DMS79 (cell line): ENCODE data around the gene CYP26B1.
A peak's percentile ranks its signal among the peaks of the same experiment; 100 is the strongest.

ENCODE experiments used
- DNase-seq: peaks from one replicate; lab custom pipeline; 2025; lab: John Stamatoyannopoulos, UW

CYP26B1 gene

DNA sequence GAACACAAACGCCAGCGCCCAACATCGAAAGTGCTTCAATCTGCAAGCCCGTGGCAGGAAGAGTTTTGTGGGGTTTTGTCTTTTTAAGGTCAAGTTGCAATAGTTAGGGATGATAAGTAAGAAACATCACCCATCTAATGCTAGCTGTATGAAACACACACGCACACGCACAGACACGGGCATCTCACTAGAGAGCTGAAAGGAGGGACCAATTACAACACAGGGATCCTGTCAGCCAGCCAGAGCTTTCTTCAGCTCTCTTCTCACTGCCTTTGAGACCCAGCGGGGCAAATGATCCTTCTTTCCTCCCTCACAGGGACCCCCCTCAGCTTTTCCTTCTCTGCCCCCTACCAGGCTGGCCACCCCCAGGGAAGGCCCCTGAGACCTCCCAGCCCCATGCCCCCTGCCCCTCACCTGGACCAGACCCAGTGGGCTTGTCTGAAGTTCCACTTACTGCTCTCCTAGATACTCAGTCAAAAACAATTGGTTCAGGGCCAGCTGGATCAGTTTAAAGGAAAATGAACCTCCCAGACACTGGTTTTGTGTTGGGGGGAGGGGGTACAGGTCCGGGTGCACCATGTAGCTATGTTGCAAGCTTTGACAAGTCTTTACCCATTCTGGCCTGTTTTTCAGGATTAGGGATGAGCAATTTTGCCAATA, 17.9 kb downstream of the CYP26B1 start:
- no peak for DNase-seq

DNA sequence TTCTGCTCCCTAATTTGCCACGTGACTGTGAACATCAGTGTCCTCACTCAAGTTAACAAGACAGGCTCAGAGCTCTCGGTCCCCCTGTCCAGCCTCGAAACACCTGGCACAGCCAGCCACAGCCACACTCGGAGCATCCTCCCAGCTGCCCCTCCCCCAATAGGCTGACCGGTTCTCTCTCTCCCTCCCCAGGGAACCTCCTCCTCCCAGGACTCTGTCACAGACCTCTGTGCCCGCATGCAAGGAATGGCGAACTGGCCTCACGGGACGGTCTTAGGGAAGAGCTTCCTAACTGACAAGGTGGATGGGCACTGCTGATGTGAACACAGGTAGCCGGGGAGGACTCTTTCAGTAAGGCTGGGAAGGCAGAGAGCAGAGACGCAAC, 18.8 kb downstream of the CYP26B1 start:
- DNase-seq: no peak

DNA sequence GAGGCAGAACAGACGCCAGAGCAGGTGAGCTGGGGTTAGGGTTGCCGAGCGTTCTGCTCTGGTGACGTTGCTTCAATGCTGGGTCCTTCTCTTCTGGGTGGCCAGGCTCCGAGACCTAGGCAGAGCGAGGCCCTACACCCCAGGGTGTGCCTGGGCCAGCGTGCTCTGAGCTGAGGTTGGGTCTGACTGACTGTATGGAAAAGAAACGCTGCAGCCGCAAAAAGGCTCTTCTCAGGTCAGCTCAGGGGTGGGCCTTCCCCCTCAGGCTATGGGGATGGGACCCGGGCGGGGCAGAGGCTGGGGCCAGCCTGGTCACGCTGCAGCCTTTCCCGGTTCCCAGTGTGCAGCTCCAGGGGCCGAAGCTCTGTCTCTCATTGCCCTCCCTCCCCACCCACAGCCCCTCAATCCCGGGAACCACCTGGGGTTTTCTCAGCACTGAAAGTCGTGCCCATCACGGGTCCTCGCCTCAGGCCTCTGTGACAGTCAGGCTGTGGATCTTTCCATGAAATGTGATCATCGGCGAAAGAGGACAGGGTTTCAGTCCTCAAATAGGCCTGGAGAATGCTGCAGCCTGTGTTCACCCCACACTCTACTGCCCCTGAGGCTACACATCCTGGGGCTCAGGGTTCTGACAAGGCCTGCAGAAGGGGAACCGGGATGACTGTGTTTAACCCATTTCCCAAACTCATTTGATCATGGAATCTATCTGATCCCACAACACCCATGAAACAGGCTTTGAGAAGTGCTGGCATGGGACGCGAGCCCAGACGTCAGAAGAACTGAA, 19.4 kb downstream of the CYP26B1 start:
- DNase-seq: no peak

DNA sequence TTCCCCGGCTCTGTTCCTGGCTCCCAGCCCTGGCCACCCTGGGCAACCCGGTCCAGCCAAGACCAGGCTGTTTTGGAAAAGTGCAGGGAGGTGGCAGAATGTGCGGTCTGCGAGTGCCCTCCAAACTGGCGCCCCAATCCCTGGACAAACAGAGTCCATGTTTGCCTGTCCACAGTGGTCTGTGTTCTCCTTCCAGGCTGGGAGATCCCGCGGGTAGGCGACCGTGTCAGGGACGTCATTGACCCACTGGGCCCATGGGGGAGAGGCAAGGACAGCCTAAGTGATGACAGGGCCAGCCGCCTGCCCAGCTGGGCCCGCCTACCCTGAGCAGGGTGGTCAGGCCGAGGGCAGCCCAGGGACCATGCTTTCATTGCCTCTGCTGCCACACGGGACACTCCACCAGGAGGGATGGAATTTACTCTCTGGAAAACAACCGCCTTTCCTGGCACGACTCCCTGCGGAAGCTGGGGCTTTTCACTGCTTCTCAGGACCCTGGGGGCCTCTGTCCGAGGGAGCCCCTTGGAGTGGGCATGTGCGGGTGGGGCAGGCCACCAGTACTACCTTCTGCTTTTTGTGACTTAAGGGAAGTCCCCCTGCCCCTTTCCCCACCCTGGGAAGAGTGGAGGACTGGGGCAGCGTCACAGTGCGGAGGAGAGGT, 20.1 kb downstream of the CYP26B1 start:
- no peak for DNase-seq

DNA sequence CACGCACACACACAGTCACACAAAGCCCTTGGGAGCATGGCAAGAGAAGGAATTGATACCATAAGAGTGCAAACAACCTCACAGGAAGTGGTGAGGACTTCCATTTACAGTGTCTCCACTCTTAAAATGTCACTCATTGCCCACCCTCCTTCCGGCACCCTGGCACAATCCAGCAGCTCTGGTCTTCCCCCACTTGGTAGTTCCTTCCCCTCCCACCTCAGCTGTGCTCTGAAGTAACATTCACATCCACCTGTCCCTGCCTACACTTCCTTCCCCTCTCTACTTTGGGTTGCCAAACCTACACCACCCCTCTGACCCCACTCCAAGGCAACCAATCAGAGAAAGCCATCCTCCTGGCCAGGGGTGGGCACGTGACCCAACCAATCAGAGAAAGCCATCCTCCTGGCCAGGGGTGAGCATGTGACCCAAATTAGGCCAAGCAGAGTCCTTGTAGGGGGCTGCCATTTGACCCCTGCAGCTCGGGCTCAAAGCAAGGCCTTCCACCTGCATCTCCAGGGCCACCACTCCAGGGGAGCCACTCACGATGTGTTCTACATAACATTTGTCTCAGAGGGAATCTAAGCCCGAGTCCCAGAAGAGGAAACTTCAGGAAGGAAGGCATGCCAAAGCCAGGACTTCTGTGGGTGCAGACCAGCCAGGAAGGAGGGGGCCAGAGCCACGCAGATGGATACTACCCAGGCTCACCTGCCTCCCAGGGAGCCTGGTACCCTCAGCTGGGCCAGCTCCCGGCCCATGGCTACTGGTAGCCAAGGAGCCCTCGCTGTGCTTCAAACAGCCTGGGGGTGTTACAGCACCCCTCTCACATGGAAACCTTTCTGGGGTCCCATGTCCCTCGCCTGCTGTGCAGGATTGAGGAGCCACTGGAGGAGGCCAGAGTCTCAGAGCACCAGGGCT, 21.2 kb downstream of the CYP26B1 start:
- DNase-seq: no peak

DNA sequence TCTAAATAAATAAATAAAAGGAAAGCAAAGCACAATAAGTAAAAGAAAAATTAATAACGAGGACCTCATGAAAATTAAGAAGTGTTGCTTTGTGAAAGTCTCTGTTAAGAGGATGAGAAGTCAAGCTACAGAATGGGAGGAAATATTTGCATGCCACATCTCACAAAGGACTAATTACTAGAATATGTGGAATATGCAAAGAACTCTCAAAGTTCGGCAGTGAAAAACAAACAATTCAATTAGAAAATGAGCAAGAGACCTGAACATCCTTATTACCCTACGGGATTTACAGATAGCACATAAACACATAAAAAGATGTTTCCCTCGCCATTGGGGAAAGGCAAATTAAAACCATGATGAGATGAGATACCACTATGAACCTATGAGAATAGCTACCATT, 23.3 kb downstream of the CYP26B1 start:
- DNase-seq: no peak

DNA sequence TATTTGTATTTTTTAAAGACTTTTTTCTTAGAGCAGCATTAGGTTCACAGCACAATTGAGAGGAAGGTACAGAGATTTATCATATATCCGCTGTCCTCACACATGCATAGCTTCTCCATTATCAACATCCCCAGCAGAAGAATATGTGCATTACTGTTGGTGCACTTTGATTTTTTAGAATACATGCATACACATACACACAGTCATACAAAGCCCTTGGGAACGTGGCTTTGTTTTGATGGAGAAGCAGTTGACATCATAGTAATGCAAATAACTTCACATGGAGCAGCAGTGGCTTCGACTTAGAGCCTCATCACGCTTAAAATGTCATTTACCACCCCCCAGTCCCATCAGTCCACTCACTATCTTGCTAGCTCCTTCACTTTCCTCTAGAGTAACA, 26.5 kb downstream of the CYP26B1 start:
- no peak for DNase-seq

DNA sequence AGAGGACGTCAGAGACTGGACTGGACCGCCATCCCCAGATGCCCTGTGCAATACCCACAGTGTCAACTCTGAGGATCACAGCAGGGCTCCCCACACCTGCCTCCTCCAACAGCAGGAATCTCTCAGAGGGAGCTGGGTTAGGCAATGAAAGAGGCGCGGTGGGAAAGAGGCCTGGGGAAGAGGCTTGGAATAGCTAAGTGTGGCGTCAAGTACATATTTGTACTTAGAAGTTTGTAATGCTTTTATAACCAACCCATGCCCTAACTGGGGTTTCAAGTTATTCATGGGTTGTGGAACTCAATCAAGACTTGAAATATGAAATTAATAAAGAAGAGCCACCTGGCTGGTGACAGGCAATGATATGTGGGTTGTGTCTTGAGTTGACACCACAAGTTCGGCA, 28.7 kb downstream of the CYP26B1 start:
- no peak for DNase-seq

DNA sequence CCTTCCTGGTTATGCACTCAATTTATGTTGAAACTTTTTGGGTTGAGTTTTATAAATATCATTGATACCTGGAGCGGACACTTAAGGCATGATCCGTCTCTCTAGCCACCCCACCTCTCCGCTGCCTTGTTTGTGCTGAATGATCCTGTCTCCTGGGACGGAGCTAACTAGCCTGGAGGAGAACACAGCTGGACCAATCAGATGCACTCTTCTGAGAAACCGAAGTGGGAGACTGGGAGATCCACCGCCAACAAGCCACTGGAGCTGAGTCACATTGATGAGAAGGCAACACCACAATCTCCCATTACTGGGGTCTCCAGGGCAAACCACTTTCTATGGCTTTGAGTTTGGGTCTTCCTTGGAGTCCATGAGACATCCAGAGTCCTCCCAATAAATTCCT, 29.3 kb downstream of the CYP26B1 start:
- DNase-seq: no peak

DNA sequence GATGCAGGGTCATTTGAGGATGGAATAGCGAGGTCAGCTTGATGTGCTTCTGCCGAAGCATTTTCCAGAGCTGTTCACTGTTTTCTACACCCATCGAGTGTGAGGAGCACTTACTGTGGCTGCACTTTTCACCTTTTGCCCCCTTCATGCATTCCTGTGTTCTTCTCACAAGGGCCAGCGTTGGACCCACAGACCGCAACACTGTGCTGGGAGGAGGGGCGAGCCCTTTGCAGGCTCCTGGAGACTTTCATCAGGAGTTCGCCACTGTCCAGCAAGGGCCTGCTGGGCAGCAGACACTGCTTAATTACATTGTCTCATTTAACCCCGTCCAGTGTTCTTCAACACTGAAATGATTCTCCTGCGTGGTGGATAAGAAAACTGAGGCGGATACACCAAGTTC, 29.9 kb downstream of the CYP26B1 start:
- DNase-seq: no peak

DNA sequence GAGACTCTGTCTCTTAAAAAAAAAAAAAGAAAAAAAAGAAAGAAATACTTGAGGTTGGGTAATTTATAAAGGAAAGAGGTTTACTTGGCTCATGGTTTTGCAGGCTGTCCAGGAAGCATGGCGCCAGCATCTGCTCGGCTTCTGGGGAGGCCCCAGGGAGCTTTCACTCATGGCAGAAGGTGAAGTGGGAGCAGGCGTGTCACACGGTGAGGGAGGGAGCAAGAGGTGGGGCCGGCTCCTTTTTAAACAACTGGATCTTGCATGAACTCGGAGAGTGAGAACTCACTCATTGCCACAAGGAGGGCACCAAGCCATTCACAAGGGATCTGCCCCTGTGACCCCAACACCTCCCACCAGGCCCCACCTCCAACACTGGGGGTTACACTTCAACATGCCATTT, 30.6 kb downstream of the CYP26B1 start:
- DNase-seq: no peak

DNA sequence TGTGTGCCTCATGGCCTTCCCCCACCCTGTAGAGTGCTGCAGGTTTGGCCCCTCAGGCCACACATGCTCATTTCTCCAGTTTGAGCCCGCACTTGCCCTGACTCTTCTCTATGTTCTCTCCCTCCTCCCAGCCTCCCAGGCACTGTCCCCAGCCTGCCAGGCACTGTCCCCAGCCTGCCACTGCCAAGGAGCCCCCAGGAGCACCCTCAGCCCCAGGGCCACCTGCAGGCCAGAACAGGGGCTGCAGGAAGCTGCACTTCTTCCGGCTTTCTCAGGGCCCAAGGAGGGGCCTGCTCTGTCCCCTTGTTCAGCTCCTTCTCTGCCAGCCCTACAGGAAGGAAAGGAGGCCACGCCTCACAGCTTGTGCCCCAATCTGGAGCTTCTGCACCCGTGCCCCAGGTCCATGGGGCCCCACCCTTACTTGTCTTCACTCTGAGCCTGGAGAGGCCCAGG, 31.6 kb downstream of the CYP26B1 start:
- peak; percentile 62 for DNase-seq

DNA sequence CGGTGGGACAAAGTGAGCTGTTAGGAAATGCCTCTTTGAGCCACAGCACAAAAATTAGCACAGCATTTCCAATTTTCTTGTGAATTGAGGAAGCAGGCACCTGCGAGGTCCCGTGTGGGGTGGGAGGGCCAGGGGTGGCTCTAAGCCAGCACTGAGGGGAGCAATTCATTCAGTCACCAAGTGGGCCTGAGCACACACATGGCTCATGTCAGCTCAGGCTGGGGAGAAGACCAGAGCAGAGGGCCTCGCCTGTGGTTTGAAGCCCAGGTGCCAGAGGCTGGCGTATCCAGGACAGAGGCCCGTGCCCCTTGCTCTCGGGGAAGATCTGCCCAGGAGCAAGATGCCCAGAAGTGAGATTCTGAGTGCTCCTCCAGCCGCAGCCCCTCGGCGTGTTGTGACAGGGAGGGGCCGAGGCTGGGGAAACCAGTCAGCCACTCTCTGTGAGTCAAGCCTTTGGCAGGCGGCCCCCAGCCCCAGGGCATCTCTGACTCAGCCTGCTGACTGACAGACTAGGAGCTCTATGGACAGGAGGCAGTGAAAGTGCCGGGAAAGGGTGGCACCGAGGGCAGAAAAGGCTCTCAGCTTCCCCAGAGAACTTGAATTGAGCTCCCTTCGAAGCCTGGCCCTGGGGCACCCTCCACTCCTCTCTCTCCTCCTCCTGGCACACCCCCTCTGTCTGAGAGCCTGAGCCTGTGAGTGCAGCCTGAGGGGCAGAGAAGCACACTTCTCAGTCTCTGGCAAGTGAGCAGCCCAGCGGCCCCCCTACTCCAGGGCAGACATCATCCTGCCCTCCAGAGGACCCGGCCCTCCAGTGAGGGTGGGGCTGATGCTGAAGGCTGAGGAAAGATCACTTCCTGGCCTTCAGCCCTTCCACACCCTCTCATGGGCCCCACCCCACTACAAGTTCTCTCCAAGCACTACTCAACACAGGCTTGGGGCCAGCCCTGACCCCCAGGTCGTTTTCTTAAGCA, 32.3 kb downstream of the CYP26B1 start:
- peak; percentile 79 for DNase-seq

DNA sequence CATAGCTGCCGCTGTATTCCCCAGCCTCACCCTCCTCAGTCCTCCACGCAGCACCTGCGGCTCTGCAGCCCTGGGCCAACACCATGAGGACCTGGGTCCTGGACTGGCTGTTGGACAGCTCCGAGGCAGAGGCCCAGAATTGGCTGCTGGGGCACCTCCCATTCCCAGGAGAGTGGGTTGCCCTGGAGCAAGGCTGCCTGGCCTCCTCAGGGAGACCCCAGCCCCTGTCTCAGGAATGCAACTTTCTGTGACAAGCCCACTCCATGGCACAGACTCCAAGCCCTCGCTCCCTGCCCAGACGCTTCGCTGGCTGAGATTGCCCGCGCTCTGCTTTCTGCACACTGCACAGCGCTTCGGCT, 33.0 kb downstream of the CYP26B1 start:
- no peak for DNase-seq

DNA sequence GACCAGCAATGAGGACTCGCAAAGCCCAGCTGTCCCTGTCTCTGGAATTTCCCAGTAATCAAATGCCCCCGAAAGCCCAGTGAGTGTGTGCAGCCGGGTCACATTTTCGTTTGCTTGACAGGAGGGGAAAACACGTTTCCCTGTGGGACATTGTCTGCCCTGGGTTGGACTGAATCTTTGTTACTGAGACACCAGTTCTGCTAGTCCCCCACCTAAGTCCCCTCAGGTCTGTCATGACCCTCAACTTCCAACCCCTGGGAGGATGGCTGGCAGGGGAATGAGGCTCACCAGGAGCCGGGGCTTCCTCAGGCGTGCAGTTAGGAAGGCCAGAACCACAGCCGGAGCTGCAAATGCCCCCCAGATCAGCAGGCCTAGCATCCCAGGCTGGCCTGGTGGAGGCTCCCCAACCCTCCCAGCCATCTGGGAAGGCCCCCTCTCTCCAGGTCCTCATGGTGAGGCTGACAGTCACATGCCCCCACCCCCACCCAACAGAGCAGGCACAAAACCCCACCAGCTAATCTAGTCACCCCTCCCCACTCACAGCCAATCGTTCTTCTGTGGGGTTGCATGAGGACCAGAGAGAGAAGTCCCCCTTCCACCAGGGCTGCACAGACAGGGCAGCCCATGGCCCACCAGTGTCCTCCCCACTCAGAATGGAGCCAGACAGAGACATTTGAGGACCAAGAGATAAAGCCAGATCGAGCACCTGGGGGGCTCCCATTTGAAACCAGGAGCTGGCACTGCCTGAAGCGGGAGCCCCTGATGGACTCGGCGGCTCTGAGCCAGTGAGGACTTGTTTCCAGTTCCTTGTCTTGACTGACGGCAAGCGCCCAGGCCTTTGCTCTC, 33.6 kb downstream of the CYP26B1 start:
- no peak for DNase-seq

DNA sequence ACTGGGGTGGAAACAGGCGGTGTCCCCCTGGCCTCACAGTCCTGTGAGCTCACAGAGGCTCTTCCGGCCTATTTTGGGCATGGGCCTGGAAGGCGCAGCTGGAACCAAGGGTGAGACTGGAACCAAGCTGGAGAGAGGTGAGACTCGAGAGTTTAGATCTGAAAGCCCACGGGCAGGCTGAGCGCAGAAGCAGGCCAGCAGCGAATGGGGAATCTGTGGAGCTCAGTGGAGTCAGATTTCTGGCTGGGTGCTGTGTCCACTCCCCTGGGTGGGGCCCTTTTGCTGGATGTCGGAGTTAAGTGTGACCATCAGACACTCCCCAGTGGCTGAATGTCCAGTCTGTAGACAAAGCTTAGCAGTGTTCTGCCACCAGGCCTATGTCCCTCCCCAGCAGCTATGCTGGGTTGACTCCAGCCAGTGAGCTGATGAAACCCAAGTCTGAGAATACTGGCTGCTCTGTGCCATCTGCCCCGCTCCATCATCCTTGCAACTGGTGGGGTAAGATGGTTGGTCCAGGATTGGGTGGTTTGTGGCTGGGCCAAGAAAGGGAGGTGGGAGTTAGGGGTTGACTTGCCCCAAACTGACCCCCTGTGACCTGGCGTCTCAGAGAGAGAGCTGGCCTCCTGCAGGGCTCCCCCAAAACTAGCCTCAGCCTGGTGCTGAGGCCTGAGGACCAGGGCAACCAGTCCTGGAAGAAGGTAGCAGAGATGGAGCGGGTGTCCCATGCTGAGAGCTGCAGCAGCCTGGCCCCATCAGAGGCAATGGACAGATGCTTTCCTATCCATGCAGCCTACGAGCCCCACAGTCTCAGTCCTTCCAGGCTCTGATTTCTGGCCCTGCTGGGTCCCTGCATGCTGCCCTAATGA, 34.4 kb downstream of the CYP26B1 start:
- no peak for DNase-seq

DNA sequence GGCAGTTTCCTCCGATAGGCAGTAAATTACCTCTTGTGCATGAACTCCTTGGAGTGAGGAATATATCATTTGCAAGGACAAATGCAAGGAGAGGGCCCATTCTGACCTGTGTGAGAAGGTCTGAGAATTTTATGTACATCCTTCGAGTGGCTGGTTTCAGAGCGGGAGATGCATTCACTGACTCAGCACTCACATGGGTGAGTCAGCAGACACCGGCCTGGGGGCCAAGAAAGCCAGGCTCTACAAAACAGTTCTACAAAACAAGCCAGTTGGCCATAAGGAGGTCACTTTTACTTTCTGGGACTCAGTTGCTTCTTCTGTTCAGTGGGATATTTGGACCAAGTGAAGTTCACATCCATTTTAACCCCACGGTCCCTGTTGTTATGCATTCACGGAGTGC, 35.3 kb downstream of the CYP26B1 start:
- no peak for DNase-seq

DNA sequence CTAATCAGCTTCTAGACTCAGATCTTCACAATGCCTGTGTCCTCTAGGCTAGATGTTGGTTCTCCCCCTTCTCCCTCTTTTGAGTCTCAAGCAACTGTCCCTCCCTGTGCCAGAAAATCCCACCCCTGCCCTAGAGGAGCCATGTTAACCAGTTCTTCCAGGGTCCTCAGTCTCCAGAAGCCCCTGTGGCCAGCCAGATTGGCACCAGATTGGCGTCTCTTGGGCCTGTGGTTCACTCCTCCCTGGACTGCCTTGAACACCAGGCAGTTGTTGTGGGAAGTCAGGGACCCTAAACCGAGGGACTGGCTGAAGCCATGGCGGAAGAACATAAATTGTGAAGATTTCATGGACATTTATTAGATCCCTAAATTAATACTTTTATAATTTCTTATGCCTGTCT, 36.6 kb downstream of the CYP26B1 start:
- DNase-seq: no peak

DNA sequence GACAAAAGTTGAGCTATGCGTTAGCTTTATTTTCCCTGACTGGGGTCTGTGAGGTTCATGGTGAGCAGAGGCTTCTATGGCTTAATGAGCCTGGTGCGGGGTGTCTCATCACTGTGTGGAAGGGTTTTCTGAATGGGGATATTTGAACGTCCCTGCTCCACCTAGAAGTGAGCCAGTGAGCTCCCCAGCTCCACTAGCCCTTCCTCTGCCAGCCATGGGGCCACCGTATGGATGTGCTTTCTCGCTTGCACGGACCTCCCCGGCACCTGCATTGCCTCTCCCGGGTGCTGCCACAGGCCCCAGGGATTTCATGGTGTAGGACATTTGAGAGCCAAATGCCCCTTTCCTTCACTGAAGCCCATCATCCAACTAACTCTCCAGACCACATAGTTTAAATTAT, 37.8 kb downstream of the CYP26B1 start:
- DNase-seq: no peak
